ENCODE measurements around the gene C1QC. TPM values are rescaled to one million over a fixed set of nuclear protein-coding genes. Genes with fewer than 3 reads are reported as not detected.

Gene C1QC
- total RNA-seq, 2 experiments from 2014 or later, result not detected

- H3K27ac Mint-ChIP-seq, result no peak overlapping the region
- POLR2A ChIA-PET, result no interaction called here
- CTCF ChIA-PET, result interaction anchor here (0.9 to 5.2 kb wide), 5 partner anchors 142 to 509 kb away, joined by 3 to 26 read pairs (median 6); no protein-coding TSS in a partner anchor
- no peaks in the 10 kb centered on the region for H3K36me3 Mint-ChIP-seq
- no peaks in the 10 kb centered on the region for H3K9me3 Mint-ChIP-seq
- intact Hi-C loops (cut with micrococcal nuclease), result no loop called here
- DNase-seq, result no peak
- H3K4me1 Mint-ChIP-seq (ENCODE audit: low read depth), result no peaks in the 10 kb centered on the region
- H3K4me3 Mint-ChIP-seq, result no peak overlapping the region
- peaks cover 25% of the 10 kb centered on the region for H3K27me3 Mint-ChIP-seq
Measured at GRCh38 chr1:22641247-22641646, 2.2 kb upstream of the C1QC start.

DNA sequence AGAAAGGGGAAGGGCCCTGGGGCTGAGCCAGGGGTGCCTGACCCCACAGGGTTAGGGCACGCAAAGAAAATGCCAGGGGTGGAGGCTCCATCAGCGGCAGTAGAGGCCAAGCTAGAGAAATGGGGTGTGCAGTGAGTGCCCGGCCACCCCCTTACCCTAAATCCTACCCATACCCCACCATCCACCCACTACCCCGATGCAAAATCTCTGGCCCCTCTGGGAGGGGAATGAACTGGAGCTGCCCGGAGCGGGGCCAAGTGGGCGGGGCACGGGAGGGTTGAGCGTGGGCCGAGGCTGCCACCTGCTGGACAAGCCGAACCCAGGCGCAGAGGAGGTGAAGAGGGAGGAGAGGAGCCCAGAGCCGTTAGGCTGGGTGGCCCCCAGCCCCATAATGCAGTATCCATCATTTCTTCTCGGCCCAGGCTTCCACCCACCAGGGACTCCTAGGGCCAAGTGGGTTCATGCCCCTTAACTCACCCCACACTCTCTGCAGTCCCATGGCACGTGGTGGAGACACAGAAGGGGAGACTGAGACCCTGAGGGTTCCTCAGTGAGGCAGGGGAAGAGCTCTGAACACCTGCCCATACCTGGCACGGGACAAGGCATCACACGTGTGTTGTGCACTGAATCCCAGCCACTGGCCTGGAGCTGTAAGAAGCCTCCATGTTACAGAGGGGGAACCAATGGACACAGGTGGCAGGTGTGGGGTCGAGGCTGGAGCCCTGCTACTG, 1.4 kb upstream of the C1QC start:
- Mint-ChIP-seq H3K27ac (no peak overlapping the region), H3K4me3 (no peak overlapping the region), H3K4me1 (ENCODE audit: low read depth) (no peaks in the 10 kb centered on the region), H3K27me3 (peaks cover 22% of the 10 kb centered on the region), H3K36me3 (no peaks in the 10 kb centered on the region), H3K9me3 (no peaks in the 10 kb centered on the region)
- intact Hi-C loops (cut with micrococcal nuclease), result loop anchor here (1.0 kb wide), 1 partner anchor 222 kb away; no protein-coding TSS in a partner anchor
- POLR2A ChIA-PET, result no interaction called here
- CTCF ChIA-PET, result interaction anchor here (0.9 to 5.2 kb wide), 6 partner anchors 26 to 510 kb away, joined by 3 to 26 read pairs (median 6); no protein-coding TSS in a partner anchor
- peak; percentile 77 for DNase-seq

DNA sequence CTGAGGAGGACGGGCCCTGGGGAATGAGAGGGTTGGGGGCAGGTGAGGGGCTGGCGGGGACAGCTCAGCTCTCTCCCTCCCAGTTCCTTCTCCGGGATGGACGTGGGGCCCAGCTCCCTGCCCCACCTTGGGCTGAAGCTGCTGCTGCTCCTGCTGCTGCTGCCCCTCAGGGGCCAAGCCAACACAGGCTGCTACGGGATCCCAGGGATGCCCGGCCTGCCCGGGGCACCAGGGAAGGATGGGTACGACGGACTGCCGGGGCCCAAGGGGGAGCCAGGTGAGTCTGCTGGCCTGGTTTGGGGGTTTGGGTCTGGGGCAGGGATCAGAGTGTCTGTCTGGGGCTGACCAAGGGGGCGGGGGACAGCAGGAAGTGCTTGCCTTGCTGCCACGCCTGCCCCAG, 495 bp downstream of the C1QC start:
- no peak overlapping the region for H3K27ac Mint-ChIP-seq
- no peak overlapping the region for H3K4me3 Mint-ChIP-seq
- H3K9me3 Mint-ChIP-seq, result no peaks in the 10 kb centered on the region
- POLR2A ChIA-PET, result interaction anchor here (0.6 kb wide), 1 partner anchor 223 kb away, joined by 3 read pairs; no protein-coding TSS in a partner anchor
- no peaks in the 10 kb centered on the region for H3K36me3 Mint-ChIP-seq
- no peak for DNase-seq
- intact Hi-C loops (cut with micrococcal nuclease), result no loop called here
- H3K4me1 Mint-ChIP-seq (ENCODE audit: low read depth), result no peaks in the 10 kb centered on the region
- H3K27me3 Mint-ChIP-seq, result peaks cover 18% of the 10 kb centered on the region
- CTCF ChIA-PET, result interaction anchor here (0.5 to 5.2 kb wide), 4 partner anchors 11 to 228 kb away, joined by 3 to 26 read pairs (median 4); no protein-coding TSS in a partner anchor

DNA sequence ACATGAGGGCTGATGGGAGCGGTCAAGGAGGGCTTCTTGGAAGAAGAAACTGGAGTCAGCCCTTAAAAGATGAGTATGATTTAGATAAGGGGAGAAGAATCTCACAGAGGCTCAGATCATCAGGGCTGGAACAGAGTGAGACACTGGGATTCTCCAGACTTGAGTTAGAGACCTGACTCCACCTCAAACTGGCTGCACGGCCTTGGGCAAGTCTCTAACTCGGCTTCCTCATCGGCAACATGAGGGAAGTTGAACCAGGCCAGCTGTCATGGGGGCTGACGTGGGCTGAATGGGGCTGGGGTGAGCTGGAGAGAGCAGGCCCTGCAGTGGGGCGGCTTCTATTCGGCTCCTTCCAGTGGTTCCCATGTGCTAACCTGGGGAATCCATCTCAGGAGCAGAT, 2.5 kb downstream of the C1QC start:
- Mint-ChIP-seq H3K4me3 (no peak overlapping the region), H3K27ac (no peak overlapping the region), H3K36me3 (no peaks in the 10 kb centered on the region), H3K4me1 (ENCODE audit: low read depth) (no peaks in the 10 kb centered on the region), H3K27me3 (peaks cover 17% of the 10 kb centered on the region), H3K9me3 (no peaks in the 10 kb centered on the region)
- ChIA-PET POLR2A (no interaction called here), CTCF (no interaction called here)
- intact Hi-C loops (cut with micrococcal nuclease), result no loop called here
- no peak for DNase-seq

DNA sequence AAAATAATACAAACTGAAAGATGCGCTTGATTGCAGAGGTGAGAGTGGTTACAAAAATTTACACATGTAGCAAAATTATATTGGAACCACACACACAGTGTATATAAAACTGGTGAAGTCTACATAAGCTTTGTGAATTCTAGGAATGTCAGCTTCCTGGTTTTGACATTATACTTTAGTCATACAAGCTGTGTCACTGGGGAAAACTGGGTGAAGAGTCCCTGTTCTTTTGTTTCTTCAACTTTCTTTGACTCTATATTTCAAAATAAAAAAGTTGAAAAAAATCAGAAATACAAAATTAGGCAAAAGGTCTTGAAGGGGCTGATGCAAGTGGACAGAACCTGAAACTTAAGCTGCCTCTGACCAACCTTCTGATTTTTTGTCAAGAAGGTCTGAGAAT, 3.0 kb downstream of the C1QC start:
- POLR2A ChIA-PET, result no interaction called here
- Mint-ChIP-seq H3K4me3 (no peak overlapping the region), H3K36me3 (no peaks in the 10 kb centered on the region), H3K4me1 (ENCODE audit: low read depth) (no peaks in the 10 kb centered on the region), H3K9me3 (no peaks in the 10 kb centered on the region), H3K27me3 (peaks cover 13% of the 10 kb centered on the region), H3K27ac (no peak overlapping the region)
- intact Hi-C loops (cut with micrococcal nuclease), result no loop called here
- CTCF ChIA-PET, result no interaction called here
- no peak for DNase-seq

GRCh38 chr1:22650089-22650693, 6.8 kb downstream of the C1QC start:
- Mint-ChIP-seq H3K9me3 (no peaks in the 10 kb centered on the region), H3K4me1 (ENCODE audit: low read depth) (no peaks in the 10 kb centered on the region), H3K27me3 (peaks cover 5% of the 10 kb centered on the region), H3K27ac (no peak overlapping the region), H3K4me3 (no peak overlapping the region), H3K36me3 (no peaks in the 10 kb centered on the region)
- ChIA-PET CTCF (no interaction called here), POLR2A (no interaction called here)
- no peak for DNase-seq
- intact Hi-C loops (cut with micrococcal nuclease), result no loop called here

DNA sequence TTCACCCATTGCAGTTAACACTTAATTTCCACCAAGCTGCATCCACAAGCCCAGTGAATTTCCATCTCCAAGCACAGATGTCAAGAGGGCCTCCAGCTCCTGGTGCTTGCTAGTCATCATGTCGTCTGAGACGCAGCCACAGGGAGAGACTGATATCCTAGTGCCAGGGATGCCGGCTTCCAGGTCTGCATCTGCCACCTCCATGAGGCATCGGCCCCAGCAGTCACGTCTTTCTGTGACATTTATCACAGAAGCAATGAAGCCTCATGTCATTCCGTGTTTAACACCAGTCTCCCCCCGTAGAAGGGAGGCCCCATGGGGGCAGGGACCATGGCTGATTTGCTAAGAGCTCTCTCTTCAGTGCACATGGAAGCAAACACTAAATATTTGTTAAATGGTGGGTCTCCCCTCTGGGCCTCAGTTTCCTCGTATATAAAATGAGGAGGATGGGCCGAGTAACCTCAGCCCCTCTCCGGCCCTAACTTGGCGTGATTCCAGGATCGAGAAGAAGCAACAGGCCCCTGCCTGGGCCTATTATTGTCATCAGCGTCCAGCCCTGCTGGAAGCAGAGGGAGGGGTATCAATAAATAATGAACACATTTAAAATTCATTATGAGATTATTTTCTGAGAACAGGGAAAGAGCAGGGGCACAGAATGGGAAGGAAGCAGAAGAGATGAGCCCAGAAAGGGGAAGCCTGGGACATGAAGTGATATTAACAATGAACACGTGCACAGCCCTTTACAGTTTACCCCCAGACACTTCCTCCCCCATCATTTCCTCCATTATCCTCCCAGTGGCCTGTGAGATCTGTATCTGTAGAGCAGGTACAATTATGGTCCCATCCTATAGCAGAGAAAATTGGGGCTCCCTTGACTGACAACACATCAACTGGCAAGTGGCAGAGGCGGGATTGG, 8.8 kb downstream of the C1QC start:
- H3K27me3 Mint-ChIP-seq, result peaks cover 9% of the 10 kb centered on the region
- H3K4me1 Mint-ChIP-seq (ENCODE audit: low read depth), result no peaks in the 10 kb centered on the region
- no peaks in the 10 kb centered on the region for H3K9me3 Mint-ChIP-seq
- no peaks in the 10 kb centered on the region for H3K36me3 Mint-ChIP-seq
- intact Hi-C loops (cut with micrococcal nuclease), result no loop called here
- ChIA-PET CTCF (no interaction called here), POLR2A (no interaction called here)
- no peak overlapping the region for H3K4me3 Mint-ChIP-seq
- no peak overlapping the region for H3K27ac Mint-ChIP-seq
- DNase-seq, result no peak

- no peaks in the 10 kb centered on the region for H3K4me1 Mint-ChIP-seq (ENCODE audit: low read depth)
- H3K4me3 Mint-ChIP-seq, result no peak within 1 kb of the TSS
- ChIA-PET POLR2A (no interaction called here), CTCF (no interaction called here)
- intact Hi-C loops (cut with micrococcal nuclease), result no loop called here
- H3K27me3 Mint-ChIP-seq, result peaks cover 9% of the 10 kb centered on the region
- H3K27ac Mint-ChIP-seq, result no peak within 1 kb of the TSS
- no peaks in the 10 kb centered on the region for H3K9me3 Mint-ChIP-seq
- DNase-seq, result no peak
- H3K36me3 Mint-ChIP-seq, result no peaks in the 10 kb centered on the region
Measured at GRCh38 chr1:22652881-22653316, 9.5 kb downstream of the C1QC start, which contains the start of gene C1QB. TSS of gene C1QB (plus strand) at chr1:22653236. CDS start at chr1:22659463, 6,227 bp downstream.

DNA sequence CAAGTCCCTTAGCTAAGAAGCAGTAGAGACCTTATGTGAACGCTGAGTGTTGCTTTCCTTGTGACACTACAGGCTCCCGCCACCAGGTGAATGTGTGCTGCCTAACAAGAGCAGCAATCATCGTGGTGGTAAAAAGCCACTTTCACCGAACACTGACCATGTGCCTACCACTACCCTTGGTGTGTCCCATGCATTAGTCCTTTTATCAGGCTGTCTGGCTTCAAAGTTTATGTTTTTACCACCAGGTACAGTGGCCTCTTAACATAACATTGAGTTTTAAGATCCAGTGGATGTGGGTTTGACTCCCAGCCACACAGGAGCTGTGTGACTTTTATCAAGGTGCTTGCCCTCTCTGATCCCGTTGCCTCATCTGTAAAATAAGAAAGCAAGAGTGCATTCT, 11.3 kb downstream of the C1QC start:
- CTCF ChIA-PET, result interaction anchor here (1.6 to 1.9 kb wide), 2 partner anchors 10 to 238 kb away, joined by 4 to 5 read pairs; no protein-coding TSS in a partner anchor
- POLR2A ChIA-PET, result no interaction called here
- intact Hi-C loops (cut with micrococcal nuclease), result no loop called here
- Mint-ChIP-seq H3K36me3 (no peaks in the 10 kb centered on the region), H3K4me1 (ENCODE audit: low read depth) (no peaks in the 10 kb centered on the region), H3K27me3 (peaks cover 9% of the 10 kb centered on the region), H3K27ac (no peak overlapping the region), H3K9me3 (no peaks in the 10 kb centered on the region), H3K4me3 (no peak overlapping the region)
- DNase-seq, result no peak

DNA sequence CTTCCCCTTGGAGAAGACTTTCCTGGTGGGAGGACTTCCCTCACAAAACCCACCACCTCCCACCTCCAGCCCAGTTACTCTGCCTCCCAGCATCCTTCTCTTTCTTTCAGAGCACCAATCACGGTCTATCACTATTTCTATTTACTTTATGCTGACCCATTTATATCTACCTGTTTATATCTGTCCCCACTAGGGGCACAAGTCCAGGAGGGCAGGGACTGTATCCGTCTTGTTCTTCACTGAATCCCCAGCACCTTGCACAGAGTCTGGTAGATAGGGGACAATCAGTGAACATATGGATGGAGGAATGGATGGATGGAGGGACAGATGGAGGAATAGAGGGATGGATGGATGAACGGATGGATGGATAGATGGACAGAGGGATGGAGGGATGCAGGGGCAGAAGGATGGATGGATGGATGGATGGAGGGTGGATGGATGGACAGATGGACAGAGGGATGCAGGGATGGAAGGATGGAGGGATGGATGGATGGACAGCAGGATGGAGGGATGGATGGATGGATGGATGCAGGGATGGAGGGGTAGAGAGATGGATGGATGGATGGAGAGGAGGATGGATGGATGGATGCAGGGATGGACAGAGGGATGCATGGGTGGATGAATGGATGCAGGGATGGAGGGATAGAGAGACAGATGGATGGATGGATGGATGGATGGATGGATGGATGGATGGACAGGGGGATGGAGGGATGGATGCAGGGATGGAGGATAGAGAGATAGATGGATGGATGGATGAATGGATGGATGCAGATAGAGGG, 15.1 kb downstream of the C1QC start:
- H3K27me3 Mint-ChIP-seq, result peaks cover 10% of the 10 kb centered on the region
- no peak overlapping the region for H3K4me3 Mint-ChIP-seq
- DNase-seq, result no peak
- no peaks in the 10 kb centered on the region for H3K9me3 Mint-ChIP-seq
- POLR2A ChIA-PET, result no interaction called here
- CTCF ChIA-PET, result no interaction called here
- no peaks in the 10 kb centered on the region for H3K4me1 Mint-ChIP-seq (ENCODE audit: low read depth)
- intact Hi-C loops (cut with micrococcal nuclease), result no loop called here
- no peaks in the 10 kb centered on the region for H3K36me3 Mint-ChIP-seq
- no peak overlapping the region for H3K27ac Mint-ChIP-seq

- DNase-seq, result no peak
- intact Hi-C loops (cut with micrococcal nuclease), result no loop called here
- Mint-ChIP-seq H3K9me3 (no peaks in the 10 kb centered on the region), H3K27me3 (peaks cover 15% of the 10 kb centered on the region), H3K36me3 (no peaks in the 10 kb centered on the region), H3K4me3 (no peak overlapping the region), H3K27ac (no peak overlapping the region), H3K4me1 (ENCODE audit: low read depth) (no peaks in the 10 kb centered on the region)
- CTCF ChIA-PET, result no interaction called here
- POLR2A ChIA-PET, result no interaction called here
Measured at GRCh38 chr1:22660716-22661241, 17.3 kb downstream of the C1QC start.

All from activated CD4-positive, alpha-beta memory T cell treated with anti-CD3 and anti-CD28 coated beads for 36 hours (primary cell).